ENCODE data around the gene INTS1.
"Not testable (repeated sequence)": the region's sequence is repeated elsewhere in the genome, so short reads cannot be mapped to it uniquely, and the experiment has no call there.

INTS1 gene

GRCh38 chr7:1449951-1450350, 54.2 kb downstream of the INTS1 start:
- TF ChIP-seq CTCF (conservative IDR thresholded peaks at IDR 0.05): no peak
- H3K27ac ChIP-seq: no peak overlapping the region

GRCh38 chr7:1449501-1449900, 54.7 kb downstream of the INTS1 start:
- H3K27ac ChIP-seq: no peak overlapping the region
- no peak for TF ChIP-seq CTCF (conservative IDR thresholded peaks at IDR 0.05)

GRCh38 chr7:1448958-1449357, 55.2 kb downstream of the INTS1 start:
- H3K27ac ChIP-seq: no peak overlapping the region
- no peak for TF ChIP-seq CTCF (conservative IDR thresholded peaks at IDR 0.05)

GRCh38 chr7:1447551-1448244, 56.5 kb downstream of the INTS1 start:
- no peak for TF ChIP-seq CTCF (conservative IDR thresholded peaks at IDR 0.05)
- H3K27ac ChIP-seq: no peak overlapping the region

GRCh38 chr7:1447112-1447511, 57.1 kb downstream of the INTS1 start:
- H3K27ac ChIP-seq: no peak overlapping the region
- TF ChIP-seq CTCF (conservative IDR thresholded peaks at IDR 0.05): no peak

- H3K27ac ChIP-seq: no peak overlapping the region
- TF ChIP-seq CTCF (conservative IDR thresholded peaks at IDR 0.05): no peak
These were observed 57.6 kb downstream of the INTS1 start for GRCh38 chr7:1446620-1447032.

GRCh38 chr7:1446026-1446425, 58.2 kb downstream of the INTS1 start:
- H3K27ac ChIP-seq: not testable (repeated sequence)

GRCh38 chr7:1445341-1445740, 58.8 kb downstream of the INTS1 start:
- no peak overlapping the region for H3K27ac ChIP-seq
- TF ChIP-seq CTCF (conservative IDR thresholded peaks at IDR 0.05): no peak
